Keratinocyte (primary cell): ENCODE results near the gene CRIP3. TPM values are rescaled to one million over a fixed set of nuclear protein-coding genes. Genes with fewer than 3 reads are reported as not detected.

Experiments used
- DNase-seq: peaks from one replicate; pipeline ENCODE4 v3.0.0-alpha.2; 2011; ENCODE audit warnings: low read depth, missing footprints, low spot score
- FAIRE-seq: peaks from 2 replicates; lab custom pipeline; 2011; peaks lifted over from hg19 to GRCh38; lab: Jason Lieb, UNC
- H2AFZ ChIP-seq: 2 replicates; pipeline ENCODE4 v1.6.0; 2012; ENCODE audit warnings: low read length, control low read depth, inconsistent platforms; ENCODE audit not compliant: control insufficient read depth
- H3K27ac ChIP-seq: 2 replicates; pipeline ENCODE4 v1.5.1; 2011; ENCODE audit warnings: low read length; ENCODE audit not compliant: control insufficient read depth, insufficient read depth
- H3K27me3 ChIP-seq: 3 replicates; pipeline ENCODE4 v1.6.0; 2011; ENCODE audit warnings: low read length; ENCODE audit not compliant: control insufficient read depth, insufficient read depth; ENCODE audit errors: extremely low read depth
- H3K36me3 ChIP-seq, 2 experiments: 2 replicates in 1 of 2; 3 replicates in 1 of 2; pipeline ENCODE4 v1.5.1; 2011; ENCODE audit warnings: low read length in 2 of 2, mild to moderate bottlenecking in 1 of 2; ENCODE audit not compliant: control insufficient read depth in 2 of 2, insufficient read depth in 2 of 2; ENCODE audit errors: extremely low read depth in 1 of 2
- H3K4me1 ChIP-seq: 3 replicates; pipeline ENCODE4 v1.5.1; 2011; ENCODE audit warnings: low read length; ENCODE audit not compliant: control insufficient read depth, insufficient read depth; ENCODE audit errors: extremely low read depth
- H3K4me2 ChIP-seq: 3 replicates; pipeline ENCODE4 v1.6.0; 2011; ENCODE audit warnings: low read depth, low read length; ENCODE audit not compliant: control insufficient read depth, insufficient read depth; ENCODE audit errors: extremely low read depth
- H3K4me3 ChIP-seq, 3 experiments: fragments of 200-600 bp in 1 of 3; sonication (generic) in 1 of 3; 2 replicates in 2 of 3; 3 replicates in 1 of 3; pipeline ENCODE4 v1.5.1; 2011 to 2016; ENCODE audit warnings: low read length in 3 of 3, mild to moderate bottlenecking in 3 of 3, control low read depth in 2 of 3, inconsistent platforms in 1 of 3, low read depth in 1 of 3, mixed read lengths in 1 of 3, mixed run types in 1 of 3, moderate library complexity in 1 of 3; ENCODE audit not compliant: control insufficient read depth in 2 of 3, insufficient read depth in 2 of 3; ENCODE audit errors: extremely low read depth in 1 of 3
- H3K79me2 ChIP-seq: 2 replicates; pipeline ENCODE4 v1.6.0; 2012; ENCODE audit warnings: low read length; ENCODE audit not compliant: control insufficient read depth, insufficient read depth
- H3K9ac ChIP-seq: 3 replicates; pipeline ENCODE4 v1.6.0; 2011; ENCODE audit warnings: low read length; ENCODE audit not compliant: control insufficient read depth, insufficient read depth; ENCODE audit errors: extremely low read depth
- H3K9me1 ChIP-seq: 3 replicates; pipeline ENCODE4 v1.6.0; 2011; ENCODE audit warnings: low read length; ENCODE audit not compliant: control insufficient read depth, insufficient read depth; ENCODE audit errors: extremely low read depth
- H3K9me3 ChIP-seq: 2 replicates; pipeline ENCODE4 v1.5.1; 2012; ENCODE audit warnings: low read depth, low read length; ENCODE audit not compliant: control insufficient read depth
- H4K20me1 ChIP-seq: 3 replicates; pipeline ENCODE4 v1.6.0; 2011; ENCODE audit warnings: low read length; ENCODE audit not compliant: control insufficient read depth, insufficient read depth; ENCODE audit errors: extremely low read depth
- EZH2 ChIP-seq: IDR thresholded peaks from one replicate; pipeline ENCODE4 v1.6.1; 2012; ENCODE audit warnings: inconsistent platforms, mild to moderate bottlenecking, low read length, moderate library complexity
- dilution Hi-C: fragments of 300-500 bp; cut with MboI; formaldehyde crosslinking; loops from one replicate; pipeline ENCODE4 v1.7.0; 2020; ENCODE audit warnings: low sequenced_read_pairs; ENCODE audit not compliant: extremely low pct_ligation_motif_present
- polyA plus RNA-seq, 5 experiments: library from polyadenylated mRNA; depleted of rRNA in 3 of 5; stranded (reverse) in 3 of 5; stranded (forward) in 1 of 5; unstranded in 1 of 5; fragments of >200 nt; gene quantifications; 1 replicate in 1 of 5; 2 replicates in 3 of 5; 3 replicates in 1 of 5; pipeline versions ENCODE4 v1.2.1 to v1.2.3, GENCODE V29; 2011 to 2012; ENCODE audit warnings: missing spikeins in 2 of 5, low read depth in 1 of 5, low replicate concordance in 1 of 5
- TF ChIP-seq, protein P1 (sequence below), 3 experiments: IDR thresholded peaks in 1 of 3; conservative IDR thresholded peaks in 1 of 3; optimal IDR thresholded peaks in 1 of 3; 2 replicates in 2 of 3; 3 replicates in 1 of 3; pipeline versions ENCODE3 to v1.5.1; 2011; ENCODE audit warnings: low read length in 3 of 3, mild to moderate bottlenecking in 3 of 3, moderate library complexity in 2 of 3, control low read depth in 1 of 3, inconsistent platforms in 1 of 3; ENCODE audit not compliant: insufficient read depth in 2 of 3; ENCODE audit errors: extremely low read depth in 1 of 3

The CRIP3 gene
- polyA plus RNA-seq, 1 donor (not counting 4 experiments of a cell fraction or from before 2014, with no cell fraction given): 0.26 TPM

DNA sequence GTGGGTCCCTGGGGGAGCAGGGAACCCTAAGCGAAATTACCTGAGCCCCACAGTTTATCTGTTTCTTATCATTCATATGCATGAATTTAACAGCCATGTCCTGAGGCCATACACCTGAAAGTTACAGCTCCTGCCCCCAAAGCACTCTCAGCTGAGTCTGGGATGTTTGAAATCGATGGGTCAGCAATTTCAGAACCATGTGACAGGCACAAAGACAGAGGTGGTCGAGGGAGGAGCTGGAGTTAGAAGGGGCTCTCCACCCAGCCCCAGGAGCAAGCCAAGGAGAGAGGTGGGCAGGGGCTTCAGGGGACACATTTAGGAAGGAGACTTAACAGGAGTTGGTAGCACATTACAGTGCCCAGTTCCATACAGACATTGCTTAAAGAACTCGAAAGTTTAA lies 50.4 kb downstream of the CRIP3 start:
- Histone ChIP-seq H3K4me3 (no peak overlapping the region), H3K4me2 (no peak overlapping the region), H3K9ac (no peak overlapping the region), H3K27ac (no peak overlapping the region), H3K9me1 (no peaks in the 10 kb centered on the region), H3K4me1 (no peaks in the 10 kb centered on the region), H3K27me3 (peaks cover 3% of the 10 kb centered on the region), H4K20me1 (no peaks in the 10 kb centered on the region), H3K36me3 (no peaks in the 10 kb centered on the region), H2AFZ (no peak overlapping the region), H3K9me3 (no peaks in the 10 kb centered on the region), H3K79me2 (no peaks in the 10 kb centered on the region)
- dilution Hi-C loops: no loop called here
- FAIRE-seq (no peak), DNase-seq (no peak)
- TF ChIP-seq, protein P1, sequence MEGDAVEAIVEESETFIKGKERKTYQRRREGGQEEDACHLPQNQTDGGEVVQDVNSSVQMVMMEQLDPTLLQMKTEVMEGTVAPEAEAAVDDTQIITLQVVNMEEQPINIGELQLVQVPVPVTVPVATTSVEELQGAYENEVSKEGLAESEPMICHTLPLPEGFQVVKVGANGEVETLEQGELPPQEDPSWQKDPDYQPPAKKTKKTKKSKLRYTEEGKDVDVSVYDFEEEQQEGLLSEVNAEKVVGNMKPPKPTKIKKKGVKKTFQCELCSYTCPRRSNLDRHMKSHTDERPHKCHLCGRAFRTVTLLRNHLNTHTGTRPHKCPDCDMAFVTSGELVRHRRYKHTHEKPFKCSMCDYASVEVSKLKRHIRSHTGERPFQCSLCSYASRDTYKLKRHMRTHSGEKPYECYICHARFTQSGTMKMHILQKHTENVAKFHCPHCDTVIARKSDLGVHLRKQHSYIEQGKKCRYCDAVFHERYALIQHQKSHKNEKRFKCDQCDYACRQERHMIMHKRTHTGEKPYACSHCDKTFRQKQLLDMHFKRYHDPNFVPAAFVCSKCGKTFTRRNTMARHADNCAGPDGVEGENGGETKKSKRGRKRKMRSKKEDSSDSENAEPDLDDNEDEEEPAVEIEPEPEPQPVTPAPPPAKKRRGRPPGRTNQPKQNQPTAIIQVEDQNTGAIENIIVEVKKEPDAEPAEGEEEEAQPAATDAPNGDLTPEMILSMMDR (optimal IDR thresholded peaks at IDR 0.05 in 1 of 3, IDR thresholded peaks at IDR 0.05 in 1 of 3, conservative IDR thresholded peaks at IDR 0.05 in 1 of 3; ENCODE audit: extremely low read depth in 1 of 3, insufficient read depth in 2 of 3, low read length in 3 of 3): no peak
- TF ChIP-seq EZH2: no peak

DNA sequence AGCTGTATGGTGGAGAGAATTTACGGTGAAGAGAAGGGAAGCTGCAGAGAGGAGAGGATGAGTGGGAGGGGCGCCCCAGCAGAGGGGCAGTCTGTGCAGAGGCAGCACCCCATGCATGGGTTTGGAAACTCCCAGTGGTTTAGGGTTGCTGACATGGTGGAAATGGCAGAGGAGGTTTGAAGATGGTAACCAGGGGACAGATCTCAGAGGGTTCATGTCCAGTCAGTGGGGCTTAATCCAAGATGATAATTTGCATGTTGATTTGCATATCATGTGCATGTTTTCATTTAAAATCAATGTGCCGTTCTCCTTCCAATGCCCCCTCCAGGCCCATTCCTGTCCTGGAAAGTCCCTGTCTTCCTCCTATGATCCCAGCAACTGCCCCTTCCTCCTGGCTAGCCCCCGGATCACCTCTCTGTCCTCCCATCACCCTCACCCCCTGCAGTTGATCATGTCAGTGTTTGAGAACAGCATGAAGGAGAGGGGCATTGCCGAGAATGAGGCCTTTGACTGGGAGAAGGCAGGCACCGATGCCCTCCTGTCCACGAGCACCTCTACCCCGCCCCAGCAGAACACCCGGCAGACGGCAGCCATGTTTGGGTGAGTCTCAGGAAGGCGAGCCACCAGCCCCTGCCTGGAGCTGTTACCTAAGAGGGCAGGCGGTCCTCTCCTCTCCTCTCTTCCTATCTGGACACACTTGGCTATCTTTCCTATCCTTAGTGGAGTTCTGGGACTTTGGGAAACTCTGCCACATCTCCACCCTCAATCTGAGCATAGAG lies 51.1 kb downstream of the CRIP3 start:
- FAIRE-seq (no peak), DNase-seq (no peak)
- no peak overlapping the region for H3K4me2 ChIP-seq
- H3K9ac ChIP-seq: no peak overlapping the region
- no peak overlapping the region for H3K4me3 ChIP-seq
- TF ChIP-seq EZH2: no peak
- TF ChIP-seq, protein P1 (optimal IDR thresholded peaks at IDR 0.05 in 1 of 3, IDR thresholded peaks at IDR 0.05 in 1 of 3, conservative IDR thresholded peaks at IDR 0.05 in 1 of 3; ENCODE audit: extremely low read depth in 1 of 3, insufficient read depth in 2 of 3, low read length in 3 of 3): no peak
- peaks cover 6% of the 10 kb centered on the region for H3K27me3 ChIP-seq
- dilution Hi-C loops: no loop called here
- no peak overlapping the region for H2AFZ ChIP-seq
- no peaks in the 10 kb centered on the region for H3K36me3 ChIP-seq
- no peaks in the 10 kb centered on the region for H3K79me2 ChIP-seq
- H3K4me1 ChIP-seq: no peaks in the 10 kb centered on the region
- no peaks in the 10 kb centered on the region for H3K9me1 ChIP-seq
- H4K20me1 ChIP-seq: no peaks in the 10 kb centered on the region
- no peaks in the 10 kb centered on the region for H3K9me3 ChIP-seq
- no peak overlapping the region for H3K27ac ChIP-seq
